T-helper 17 cell (primary cell): ENCODE results near the gene PSMD11. TPM values are rescaled to one million over a fixed set of nuclear protein-coding genes. Genes with fewer than 3 reads are reported as not detected.

Experiments used
- ATAC-seq: fragments of 150-1000 bp; cut with Tn5 transposase; 2 replicates; pipeline ENCODE4 v1.10.0; 2021; ENCODE audit warnings: mild to moderate bottlenecking, moderate library complexity
- DNase-seq, 3 donors: peaks; one replicate each; pipeline versions ENCODE4 v3.0.0 to v3.0.0-alpha.2; 2020 to 2021
- H3K9me3 ChIP-seq: one replicate; pipeline ENCODE4 v1.7.0; 2013; ENCODE audit warnings: low read length, mild to moderate bottlenecking; ENCODE audit not compliant: control insufficient read depth, poor library complexity, severe bottlenecking
- H3K27ac Mint-ChIP-seq: one replicate; pipeline ENCODE4 v1.8.0; 2022; ENCODE audit warnings: mild to moderate bottlenecking, moderate library complexity, mixed read lengths
- H3K27me3 Mint-ChIP-seq: one replicate; pipeline ENCODE4 v1.8.0; 2022; ENCODE audit warnings: mixed read lengths
- H3K36me3 Mint-ChIP-seq: one replicate; pipeline ENCODE4 v1.8.0; 2022; ENCODE audit warnings: low read depth, mixed read lengths
- H3K4me1 Mint-ChIP-seq: one replicate; pipeline ENCODE4 v1.8.0; 2022; ENCODE audit warnings: mild to moderate bottlenecking, mixed read lengths
- H3K4me3 Mint-ChIP-seq: one replicate; pipeline ENCODE4 v1.8.0; 2022; ENCODE audit warnings: mild to moderate bottlenecking, moderate library complexity, mixed read lengths
- total RNA-seq, 4 donors: library from RNA in 2 of 4; stranded (reverse) in 2 of 4; gene quantifications; one replicate each; pipeline ENCODE4 v1.2.3 and lab custom pipeline; 2022 to 2026

PSMD11 gene
- total RNA-seq, 2 donors from 2014 or later, result 66.1 to 81.7 TPM

GRCh38 chr17:32497431-32498205, 53.3 kb downstream of the PSMD11 start:
- Mint-ChIP-seq H3K4me3 (no peak overlapping the region), H3K27ac (no peak overlapping the region), H3K36me3 (no peaks in the 10 kb centered on the region), H3K4me1 (peaks cover 9% of the 10 kb centered on the region), H3K27me3 (no peaks in the 10 kb centered on the region)
- no peaks in the 10 kb centered on the region for H3K9me3 ChIP-seq
- ATAC-seq (no peak), DNase-seq (no peak)

- DNase-seq, result no peak
- Mint-ChIP-seq H3K4me3 (no peak overlapping the region), H3K27me3 (no peaks in the 10 kb centered on the region), H3K27ac (no peak overlapping the region), H3K4me1 (peaks cover 8% of the 10 kb centered on the region), H3K36me3 (no peaks in the 10 kb centered on the region)
- ATAC-seq, result no peak
- H3K9me3 ChIP-seq, result no peaks in the 10 kb centered on the region
These were observed 54.1 kb downstream of the PSMD11 start for GRCh38 chr17:32498391-32498790.

DNA sequence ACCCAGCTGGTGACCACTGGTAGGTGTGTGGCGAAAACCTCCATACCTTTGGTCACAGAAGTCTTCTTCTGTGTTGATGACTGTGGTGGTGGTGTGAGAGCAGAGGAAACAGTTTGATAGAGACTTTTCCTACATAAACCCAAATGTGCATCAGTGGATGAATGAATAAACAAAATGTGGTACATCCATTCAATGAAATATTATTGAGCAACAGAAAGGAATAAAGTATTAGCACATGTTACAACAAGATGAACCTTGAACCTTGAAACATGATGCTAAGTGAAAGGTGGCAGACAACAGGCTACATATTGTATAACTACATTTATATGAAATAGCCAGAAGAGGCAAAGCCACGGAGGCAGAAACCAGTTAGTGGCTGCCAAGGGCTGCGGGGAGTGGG, 57.7 kb downstream of the PSMD11 start:
- no peak for DNase-seq
- H3K27ac Mint-ChIP-seq, result peak overlapping the region; percentile 98
- no peaks in the 10 kb centered on the region for H3K9me3 ChIP-seq
- no peaks in the 10 kb centered on the region for H3K27me3 Mint-ChIP-seq
- H3K4me1 Mint-ChIP-seq, result peaks cover 34% of the 10 kb centered on the region
- no peaks in the 10 kb centered on the region for H3K36me3 Mint-ChIP-seq
- no peak for ATAC-seq
- H3K4me3 Mint-ChIP-seq, result peak overlapping the region; percentile 21

- H3K36me3 Mint-ChIP-seq, result no peaks in the 10 kb centered on the region
- H3K27me3 Mint-ChIP-seq, result no peaks in the 10 kb centered on the region
- H3K4me3 Mint-ChIP-seq, result peak overlapping the region; percentile 73
- no peak for ATAC-seq
- DNase-seq, result no peak
- no peaks in the 10 kb centered on the region for H3K9me3 ChIP-seq
- peak overlapping the region; percentile 98 for H3K27ac Mint-ChIP-seq
- peaks cover 34% of the 10 kb centered on the region for H3K4me1 Mint-ChIP-seq
These were observed 58.4 kb downstream of the PSMD11 start for GRCh38 chr17:32502710-32503109.

GRCh38 chr17:32503251-32504165, 59.2 kb downstream of the PSMD11 start:
- ATAC-seq, result peak; percentile 92
- Mint-ChIP-seq H3K27ac (peak overlapping the region; percentile 98), H3K4me1 (peaks cover 34% of the 10 kb centered on the region), H3K4me3 (peak overlapping the region; percentile 73), H3K27me3 (no peaks in the 10 kb centered on the region), H3K36me3 (no peaks in the 10 kb centered on the region)
- no peak for DNase-seq
- no peaks in the 10 kb centered on the region for H3K9me3 ChIP-seq

GRCh38 chr17:32504166-32504990, 60.1 kb downstream of the PSMD11 start:
- Mint-ChIP-seq H3K4me3 (peak overlapping the region; percentile 73), H3K27ac (peak overlapping the region; percentile 98), H3K4me1 (peaks cover 37% of the 10 kb centered on the region), H3K27me3 (no peaks in the 10 kb centered on the region), H3K36me3 (no peaks in the 10 kb centered on the region)
- DNase-seq, result no peak
- no peak for ATAC-seq
- no peaks in the 10 kb centered on the region for H3K9me3 ChIP-seq

- ATAC-seq, result no peak
- no peak overlapping the region for H3K27ac Mint-ChIP-seq
- DNase-seq, result no peak
These were observed 64.6 kb downstream of the PSMD11 start for GRCh38 chr17:32508926-32509325.

DNA sequence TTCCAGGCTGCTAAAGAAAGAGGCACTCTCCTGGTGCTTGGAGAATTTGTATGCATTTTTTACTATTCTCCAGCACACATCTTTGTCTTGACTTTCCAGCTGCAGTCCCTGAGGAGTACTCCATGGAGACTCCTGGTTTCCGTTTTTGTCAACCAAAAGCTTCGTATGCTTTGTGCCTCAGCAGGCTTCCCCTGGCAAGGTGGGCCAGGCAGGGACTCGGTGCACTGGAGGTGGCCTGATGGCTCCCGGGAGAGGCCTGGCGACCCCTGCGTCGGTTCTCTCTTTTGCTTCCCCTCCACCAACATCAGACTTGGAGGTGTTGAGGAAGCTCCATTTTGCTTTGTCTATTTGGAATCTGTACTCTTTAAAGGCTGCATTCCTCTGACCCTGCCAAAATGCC, 66.2 kb downstream of the PSMD11 start:
- Mint-ChIP-seq H3K4me1 (peaks cover 28% of the 10 kb centered on the region), H3K36me3 (no peaks in the 10 kb centered on the region), H3K4me3 (no peak overlapping the region), H3K27me3 (no peaks in the 10 kb centered on the region), H3K27ac (no peak overlapping the region)
- ATAC-seq, result no peak
- H3K9me3 ChIP-seq, result no peaks in the 10 kb centered on the region
- DNase-seq, result no peak

More at GRCh38 chr17:32508926-32509325, 64.6 kb downstream of the PSMD11 start:
- H3K27me3 Mint-ChIP-seq, result no peaks in the 10 kb centered on the region
- H3K9me3 ChIP-seq, result no peaks in the 10 kb centered on the region
- H3K36me3 Mint-ChIP-seq, result no peaks in the 10 kb centered on the region
- H3K4me1 Mint-ChIP-seq, result peaks cover 36% of the 10 kb centered on the region
- H3K4me3 Mint-ChIP-seq, result no peak overlapping the region

- peaks cover 28% of the 10 kb centered on the region for H3K4me1 Mint-ChIP-seq
- H3K27ac Mint-ChIP-seq, result no peak overlapping the region
- no peaks in the 10 kb centered on the region for H3K27me3 Mint-ChIP-seq
- H3K9me3 ChIP-seq, result no peaks in the 10 kb centered on the region
- H3K4me3 Mint-ChIP-seq, result no peak overlapping the region
- ATAC-seq, result no peak
- no peak for DNase-seq
- H3K36me3 Mint-ChIP-seq, result no peaks in the 10 kb centered on the region
These were observed 68.0 kb downstream of the PSMD11 start for GRCh38 chr17:32512328-32512727.

GRCh38 chr17:32513579-32513978, 69.3 kb downstream of the PSMD11 start:
- H3K27me3 Mint-ChIP-seq, result no peaks in the 10 kb centered on the region
- H3K9me3 ChIP-seq, result no peaks in the 10 kb centered on the region
- H3K4me1 Mint-ChIP-seq, result peaks cover 33% of the 10 kb centered on the region
- ATAC-seq (no peak), DNase-seq (no peak)
- no peaks in the 10 kb centered on the region for H3K36me3 Mint-ChIP-seq
- no peak overlapping the region for H3K4me3 Mint-ChIP-seq
- H3K27ac Mint-ChIP-seq, result no peak overlapping the region

DNA sequence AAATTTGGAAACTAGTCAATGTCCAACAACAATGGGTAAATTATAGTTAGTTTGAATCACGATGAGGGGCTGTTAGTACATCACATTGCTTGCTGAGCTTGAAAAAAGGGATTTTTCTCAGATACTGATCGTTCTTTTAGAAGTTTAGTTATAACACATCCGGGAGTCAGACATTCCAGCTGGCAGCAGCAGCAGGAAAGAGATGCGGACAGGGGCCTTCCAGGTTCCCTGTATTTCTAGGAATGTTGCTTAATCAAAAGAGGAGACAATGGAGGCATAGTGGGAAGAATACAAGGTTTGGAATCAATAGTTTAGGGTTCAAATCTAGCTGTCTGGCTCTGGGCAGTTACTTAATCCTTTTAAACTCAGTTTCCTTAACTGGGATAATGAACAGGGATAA, 70.3 kb downstream of the PSMD11 start:
- no peak for ATAC-seq
- no peak for DNase-seq
- Mint-ChIP-seq H3K4me1 (peaks cover 34% of the 10 kb centered on the region), H3K27me3 (no peaks in the 10 kb centered on the region), H3K27ac (no peak overlapping the region), H3K36me3 (no peaks in the 10 kb centered on the region), H3K4me3 (no peak overlapping the region)
- H3K9me3 ChIP-seq, result no peaks in the 10 kb centered on the region

- Mint-ChIP-seq H3K4me3 (no peak overlapping the region), H3K4me1 (peaks cover 45% of the 10 kb centered on the region), H3K36me3 (no peaks in the 10 kb centered on the region), H3K27me3 (no peaks in the 10 kb centered on the region), H3K27ac (no peak overlapping the region)
- DNase-seq (no peak), ATAC-seq (peak; percentile 2)
- no peaks in the 10 kb centered on the region for H3K9me3 ChIP-seq
These were observed 71.5 kb downstream of the PSMD11 start for GRCh38 chr17:32515677-32516383.
